Left ventricle myocardium inferior (tissue), 1 donor: ENCODE data around the gene MIB2. TPM values are rescaled to one million over a fixed set of nuclear protein-coding genes. Genes with fewer than 3 reads are reported as not detected.

Experiments
- DNase-seq: peaks from one replicate; pipeline ENCODE4 v3.0.0-alpha.2; 2020
- H3K27ac ChIP-seq: fragments of 200-600 bp; replicated peaks from 2 replicates; pipeline ENCODE4 v1.8.0; 2021
- H3K27me3 ChIP-seq: fragments of 200-600 bp; 2 replicates; pipeline ENCODE4 v1.8.0; 2021; ENCODE audit warnings: low read depth
- H3K36me3 ChIP-seq: fragments of 200-600 bp; 2 replicates; pipeline ENCODE4 v1.8.0; 2021
- H3K4me1 ChIP-seq: fragments of 200-600 bp; 2 replicates; pipeline ENCODE4 v1.8.0; 2021
- H3K4me3 ChIP-seq: fragments of 200-600 bp; 2 replicates; pipeline ENCODE4 v1.8.0; 2021; ENCODE audit warnings: mild to moderate bottlenecking, moderate library complexity
- H3K9me3 ChIP-seq: fragments of 200-600 bp; replicated peaks from 2 replicates; pipeline ENCODE4 v1.8.0; 2021
- intact Hi-C: fragments of 100-400 bp; cut with micrococcal nuclease; formaldehyde crosslinking; loops from one replicate; pipeline ENCODE4 v1.11.0; 2022
- total RNA-seq: library from RNA; stranded (reverse); fragmentation: NEBNext Ultra II Directional; extraction: Animal tissue kit (Norgen Biotek cat#: 25700); gene quantifications from one replicate; pipeline ENCODE4 v1.2.1, GENCODE V29; 2021
- TF ChIP-seq, protein P1 (sequence below): fragments of 200-600 bp; IDR thresholded peaks from 2 replicates; pipeline ENCODE4 v1.8.0; 2021; ENCODE audit warnings: antibody characterized with exemption, mild to moderate bottlenecking, borderline replicate concordance
- donor health status: DM: no; HTN: yes; CAD: no; lungs with severe emphysema.

The MIB2 gene
- total RNA-seq, 1 donor from 2014 or later, result 129 TPM

DNA sequence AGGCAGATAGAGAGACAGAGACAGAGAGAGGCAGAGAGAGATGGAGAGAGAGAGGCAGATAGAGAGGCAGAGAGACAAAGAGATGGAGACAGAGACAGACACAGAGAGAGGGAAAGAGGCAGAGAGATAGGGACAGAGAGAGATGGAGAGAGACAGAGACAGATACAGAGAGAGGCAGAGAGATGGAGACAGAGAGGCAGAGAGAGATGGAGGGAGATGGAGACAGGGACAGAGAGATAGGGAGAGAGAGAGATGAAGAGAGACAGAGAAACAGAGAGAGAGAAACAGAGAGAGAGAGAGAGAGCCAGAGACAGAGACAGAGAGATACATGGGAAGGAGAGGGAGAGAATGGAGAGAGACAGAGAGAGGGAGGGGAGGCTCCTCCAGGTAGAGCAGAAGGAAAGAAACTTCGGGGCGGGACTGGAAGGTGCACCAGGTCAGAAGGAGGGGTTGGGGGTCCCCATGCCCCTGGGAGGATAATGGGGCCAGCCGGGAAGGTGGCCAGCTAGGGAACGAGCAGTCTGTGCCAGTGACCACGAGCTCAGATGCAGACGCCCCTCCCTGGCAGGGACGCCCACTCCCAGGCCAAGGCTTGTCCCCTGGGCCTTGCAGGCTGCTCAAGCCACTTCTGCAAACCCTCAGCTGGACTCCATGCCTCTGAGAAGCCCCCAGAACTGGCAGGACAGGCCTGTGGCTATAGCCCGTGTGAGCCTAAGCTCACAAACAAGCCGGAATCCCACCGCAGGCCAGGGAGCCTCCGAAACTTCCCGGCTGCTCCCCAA is 18.6 kb upstream of the MIB2 start:
- DNase-seq, result no peak
- intact Hi-C loops, result no loop called here

GRCh38 chr1:1597275-1597930 is 17.9 kb upstream of the MIB2 start:
- Histone ChIP-seq H3K36me3 (no peaks in the 10 kb centered on the region), H3K27me3 (peaks cover 59% of the 10 kb centered on the region), H3K4me1 (peaks cover 27% of the 10 kb centered on the region), H3K4me3 (peak overlapping the region; percentile 42), H3K9me3 (no peaks in the 10 kb centered on the region), H3K27ac (no peak overlapping the region)
- no peak for DNase-seq
- intact Hi-C loops, result no loop called here
- TF ChIP-seq, protein P1, sequence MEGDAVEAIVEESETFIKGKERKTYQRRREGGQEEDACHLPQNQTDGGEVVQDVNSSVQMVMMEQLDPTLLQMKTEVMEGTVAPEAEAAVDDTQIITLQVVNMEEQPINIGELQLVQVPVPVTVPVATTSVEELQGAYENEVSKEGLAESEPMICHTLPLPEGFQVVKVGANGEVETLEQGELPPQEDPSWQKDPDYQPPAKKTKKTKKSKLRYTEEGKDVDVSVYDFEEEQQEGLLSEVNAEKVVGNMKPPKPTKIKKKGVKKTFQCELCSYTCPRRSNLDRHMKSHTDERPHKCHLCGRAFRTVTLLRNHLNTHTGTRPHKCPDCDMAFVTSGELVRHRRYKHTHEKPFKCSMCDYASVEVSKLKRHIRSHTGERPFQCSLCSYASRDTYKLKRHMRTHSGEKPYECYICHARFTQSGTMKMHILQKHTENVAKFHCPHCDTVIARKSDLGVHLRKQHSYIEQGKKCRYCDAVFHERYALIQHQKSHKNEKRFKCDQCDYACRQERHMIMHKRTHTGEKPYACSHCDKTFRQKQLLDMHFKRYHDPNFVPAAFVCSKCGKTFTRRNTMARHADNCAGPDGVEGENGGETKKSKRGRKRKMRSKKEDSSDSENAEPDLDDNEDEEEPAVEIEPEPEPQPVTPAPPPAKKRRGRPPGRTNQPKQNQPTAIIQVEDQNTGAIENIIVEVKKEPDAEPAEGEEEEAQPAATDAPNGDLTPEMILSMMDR, result peak; percentile 46

More for the DNA sequence above, 18.6 kb upstream of the MIB2 start:
- Histone ChIP-seq H3K27ac (no peak overlapping the region), H3K4me1 (peaks cover 27% of the 10 kb centered on the region), H3K27me3 (peaks cover 52% of the 10 kb centered on the region), H3K36me3 (no peaks in the 10 kb centered on the region), H3K4me3 (no peak overlapping the region), H3K9me3 (no peaks in the 10 kb centered on the region)
- TF ChIP-seq, protein P1, result no peak

DNA sequence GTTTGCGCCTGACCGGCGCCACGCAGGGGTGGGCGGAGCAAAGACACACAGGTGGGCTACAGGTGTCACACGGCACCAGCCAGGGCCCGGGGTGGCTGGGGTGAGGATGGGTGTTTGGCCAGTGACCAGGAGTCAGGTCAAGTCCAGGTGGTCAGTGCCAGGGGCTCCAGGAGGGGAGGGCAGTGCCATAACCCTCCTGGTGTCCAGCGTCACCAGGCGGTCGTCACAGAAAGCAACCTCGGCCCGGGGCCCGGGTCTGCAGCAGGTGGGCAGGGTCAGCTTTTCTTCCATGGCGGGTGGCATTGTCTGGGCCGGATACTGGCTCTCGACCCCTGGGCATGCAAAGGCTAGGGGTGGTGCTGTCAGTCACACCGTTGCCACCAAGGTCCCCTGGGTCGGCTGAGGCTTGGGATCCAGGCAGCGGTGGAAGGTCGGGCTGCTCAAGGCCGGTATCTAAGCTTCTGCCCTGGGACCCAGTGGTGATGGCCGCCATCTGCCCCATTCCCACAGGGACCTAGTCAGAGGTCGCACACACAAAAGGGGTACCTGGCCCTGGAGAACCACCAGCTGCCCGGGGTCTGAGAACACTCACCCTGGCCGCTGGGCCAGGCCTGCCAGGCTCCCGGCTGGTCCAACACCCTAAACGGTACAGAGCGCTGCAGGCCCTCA is 17.1 kb upstream of the MIB2 start:
- H3K4me3 ChIP-seq, result no peak overlapping the region

DNA sequence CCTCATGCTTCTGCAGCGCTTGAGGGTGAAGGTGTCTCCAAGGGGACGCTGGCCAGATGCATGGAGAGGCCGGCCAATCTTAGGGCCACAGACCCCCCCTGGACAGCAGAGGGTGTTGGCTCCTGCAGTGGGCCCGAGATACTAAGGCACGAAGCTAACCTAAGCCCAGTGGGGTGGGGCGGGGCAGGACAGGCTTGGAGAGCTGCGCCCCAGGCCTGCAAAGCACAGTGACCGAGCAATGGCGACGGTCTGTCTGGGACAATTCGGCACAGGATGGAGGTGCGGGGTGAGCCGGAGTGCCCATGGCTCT is 16.6 kb upstream of the MIB2 start:
- TF ChIP-seq, protein P1, result no peak
- no peak overlapping the region for H3K4me3 ChIP-seq
- no peak for DNase-seq
- peaks cover 72% of the 10 kb centered on the region for H3K27me3 ChIP-seq
- no peaks in the 10 kb centered on the region for H3K9me3 ChIP-seq
- H3K4me1 ChIP-seq, result peaks cover 27% of the 10 kb centered on the region
- intact Hi-C loops, result no loop called here
- no peak overlapping the region for H3K27ac ChIP-seq
- no peaks in the 10 kb centered on the region for H3K36me3 ChIP-seq

More for the DNA sequence above, 17.1 kb upstream of the MIB2 start:
- Histone ChIP-seq H3K4me1 (peaks cover 27% of the 10 kb centered on the region), H3K36me3 (no peaks in the 10 kb centered on the region), H3K27me3 (peaks cover 67% of the 10 kb centered on the region), H3K9me3 (no peaks in the 10 kb centered on the region), H3K27ac (no peak overlapping the region)
- TF ChIP-seq, protein P1, result no peak
- no peak for DNase-seq
- intact Hi-C loops, result no loop called here

DNA sequence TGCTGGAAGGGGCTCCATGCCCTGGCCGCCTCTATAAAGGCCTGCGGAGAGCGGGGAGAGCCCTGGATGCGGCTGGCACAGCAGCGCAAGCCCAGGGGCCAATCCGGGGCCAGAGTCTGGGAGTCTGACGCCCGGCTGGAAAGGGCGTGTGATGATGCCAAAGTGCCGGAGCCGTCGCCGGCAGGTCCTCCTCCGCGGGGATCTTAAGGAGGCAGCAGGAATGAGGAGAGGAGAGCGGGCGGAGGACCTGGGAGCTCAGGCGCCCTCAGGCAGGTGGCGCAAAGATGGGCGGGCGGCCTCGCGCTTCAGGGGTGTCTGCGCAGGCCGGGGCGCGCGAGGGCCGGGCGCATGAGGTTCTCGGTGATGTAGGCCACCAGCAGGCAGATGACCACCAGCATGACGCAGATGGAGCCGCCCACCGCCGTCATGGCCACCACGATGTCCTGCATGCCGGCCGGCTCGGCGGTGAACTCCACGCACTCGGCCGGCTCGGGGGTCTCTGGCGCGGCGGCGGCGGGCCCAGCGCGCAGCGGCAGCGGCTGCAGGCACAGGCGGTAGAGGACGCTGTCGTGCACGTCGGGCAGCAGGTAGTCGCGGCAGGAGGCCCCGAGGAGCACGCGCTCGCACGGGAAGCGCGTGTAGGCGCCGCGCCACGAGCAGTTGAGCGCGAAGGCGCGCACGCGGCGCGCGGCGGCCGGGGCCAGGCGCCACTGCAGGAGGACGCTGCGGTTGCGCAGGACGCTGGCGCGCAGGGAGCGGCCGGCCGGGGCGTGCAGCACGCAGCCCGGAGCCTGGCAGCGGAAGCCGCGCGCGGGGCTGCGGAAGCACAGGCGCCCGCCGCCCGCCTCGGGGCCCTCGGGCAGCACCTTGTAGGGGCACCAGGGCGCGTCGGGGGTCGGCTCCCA is 16.0 kb upstream of the MIB2 start:
- peaks cover 27% of the 10 kb centered on the region for H3K4me1 ChIP-seq
- H3K27me3 ChIP-seq, result peaks cover 77% of the 10 kb centered on the region
- H3K4me3 ChIP-seq, result peak overlapping the region; percentile 56
- H3K27ac ChIP-seq, result no peak overlapping the region
- no peak for DNase-seq
- TF ChIP-seq, protein P1, result no peak
- intact Hi-C loops, result no loop called here
- H3K36me3 ChIP-seq, result no peaks in the 10 kb centered on the region
- H3K9me3 ChIP-seq, result no peaks in the 10 kb centered on the region
